ENCODE results near the gene SEL1L2. TPM values are rescaled to one million over a fixed set of nuclear protein-coding genes. Genes with fewer than 3 reads are reported as not detected.

Gene SEL1L2
- total RNA-seq, 1 donor from 2014 or later: 1.4 TPM

DNA sequence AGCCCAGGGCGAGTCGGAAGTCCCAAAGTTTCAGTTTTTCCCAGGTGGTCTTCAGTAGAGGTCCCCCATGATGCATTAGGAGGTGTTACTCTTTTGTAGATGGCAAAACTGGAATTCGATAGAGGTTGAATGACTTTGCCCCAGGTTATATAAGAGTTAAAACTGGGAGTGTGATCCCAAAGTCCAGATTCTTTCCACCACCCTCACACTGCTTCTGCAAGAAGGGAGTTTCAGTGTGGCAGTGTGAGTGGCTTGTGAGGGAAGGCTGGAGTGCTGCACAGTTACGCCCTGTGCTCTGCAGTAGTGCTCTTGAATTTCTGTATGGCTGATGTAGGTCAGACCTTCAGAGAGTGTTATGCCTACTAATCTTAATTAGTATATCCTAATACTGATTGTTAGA is 175.7 kb downstream of the SEL1L2 start:
- Histone ChIP-seq H3K27me3 (ENCODE audit: low read depth) (no peaks in the 10 kb centered on the region), H3K27ac (replicated peaks) (no peak overlapping the region), H3K36me3 (peaks cover 88% of the 10 kb centered on the region), H3K4me3 (no peak overlapping the region), H3K4me1 (peaks cover 2% of the 10 kb centered on the region), H3K9me3 (replicated peaks) (no peaks in the 10 kb centered on the region)
- no peak for DNase-seq
- intact Hi-C loops (cut with micrococcal nuclease): no loop called here
- TF ChIP-seq, protein P1, sequence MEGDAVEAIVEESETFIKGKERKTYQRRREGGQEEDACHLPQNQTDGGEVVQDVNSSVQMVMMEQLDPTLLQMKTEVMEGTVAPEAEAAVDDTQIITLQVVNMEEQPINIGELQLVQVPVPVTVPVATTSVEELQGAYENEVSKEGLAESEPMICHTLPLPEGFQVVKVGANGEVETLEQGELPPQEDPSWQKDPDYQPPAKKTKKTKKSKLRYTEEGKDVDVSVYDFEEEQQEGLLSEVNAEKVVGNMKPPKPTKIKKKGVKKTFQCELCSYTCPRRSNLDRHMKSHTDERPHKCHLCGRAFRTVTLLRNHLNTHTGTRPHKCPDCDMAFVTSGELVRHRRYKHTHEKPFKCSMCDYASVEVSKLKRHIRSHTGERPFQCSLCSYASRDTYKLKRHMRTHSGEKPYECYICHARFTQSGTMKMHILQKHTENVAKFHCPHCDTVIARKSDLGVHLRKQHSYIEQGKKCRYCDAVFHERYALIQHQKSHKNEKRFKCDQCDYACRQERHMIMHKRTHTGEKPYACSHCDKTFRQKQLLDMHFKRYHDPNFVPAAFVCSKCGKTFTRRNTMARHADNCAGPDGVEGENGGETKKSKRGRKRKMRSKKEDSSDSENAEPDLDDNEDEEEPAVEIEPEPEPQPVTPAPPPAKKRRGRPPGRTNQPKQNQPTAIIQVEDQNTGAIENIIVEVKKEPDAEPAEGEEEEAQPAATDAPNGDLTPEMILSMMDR (IDR thresholded peaks at IDR 0.05; ENCODE audit: borderline replicate concordance): no peak

DNA sequence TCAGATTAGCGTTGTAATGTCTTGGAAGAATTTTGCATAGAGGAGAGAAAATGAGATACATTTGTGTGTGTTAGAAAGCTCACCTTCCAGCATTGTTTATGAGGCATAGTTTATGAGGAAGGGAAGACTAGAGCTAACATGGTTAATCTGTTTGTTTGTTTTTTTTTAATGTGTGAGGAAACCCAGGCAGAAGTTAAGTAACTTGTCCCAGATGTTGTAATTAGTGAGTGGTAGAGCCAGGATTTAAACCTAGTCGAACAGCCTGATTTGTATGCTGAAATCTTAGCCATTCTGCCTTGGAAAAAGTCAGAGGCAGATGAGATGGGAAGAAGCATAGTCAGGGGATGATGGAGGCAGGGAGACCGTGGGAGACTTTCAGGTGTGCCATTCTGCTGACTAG is 176.5 kb downstream of the SEL1L2 start:
- no peak overlapping the region for H3K27ac ChIP-seq (replicated peaks)
- TF ChIP-seq, protein P1 (IDR thresholded peaks at IDR 0.05; ENCODE audit: borderline replicate concordance): no peak
- H3K36me3 ChIP-seq: peaks cover 96% of the 10 kb centered on the region
- no peaks in the 10 kb centered on the region for H3K27me3 ChIP-seq (ENCODE audit: low read depth)
- no peaks in the 10 kb centered on the region for H3K9me3 ChIP-seq (replicated peaks)
- no peak overlapping the region for H3K4me3 ChIP-seq
- H3K4me1 ChIP-seq: peaks cover 10% of the 10 kb centered on the region
- no peak for DNase-seq
- intact Hi-C loops (cut with micrococcal nuclease): no loop called here

DNA sequence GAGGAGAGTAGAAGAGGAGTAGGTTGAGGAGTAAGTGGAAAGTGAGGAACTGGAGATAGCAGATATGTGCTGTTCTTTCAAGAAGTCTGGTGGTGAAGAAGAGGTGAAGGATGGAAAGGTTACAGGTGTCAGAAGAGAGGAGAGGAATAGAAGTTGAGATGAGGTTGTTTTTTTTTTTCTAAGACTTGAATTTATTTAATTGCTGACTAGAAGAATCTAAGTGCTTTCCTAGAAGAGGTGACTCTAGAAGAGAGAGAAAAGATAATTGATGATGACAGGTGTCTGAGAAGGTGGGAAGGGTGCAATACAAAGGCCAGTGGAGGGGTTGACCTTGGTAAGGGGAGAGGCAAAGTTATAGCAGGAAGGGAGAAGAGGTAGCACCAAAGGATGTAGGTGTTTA is 180.0 kb downstream of the SEL1L2 start:
- intact Hi-C loops (cut with micrococcal nuclease): no loop called here
- TF ChIP-seq, protein P1 (IDR thresholded peaks at IDR 0.05; ENCODE audit: borderline replicate concordance): no peak
- no peaks in the 10 kb centered on the region for H3K9me3 ChIP-seq (replicated peaks)
- peaks cover 96% of the 10 kb centered on the region for H3K36me3 ChIP-seq
- H3K4me3 ChIP-seq: no peak overlapping the region
- H3K4me1 ChIP-seq: peaks cover 16% of the 10 kb centered on the region
- DNase-seq: no peak
- no peak overlapping the region for H3K27ac ChIP-seq (replicated peaks)
- no peaks in the 10 kb centered on the region for H3K27me3 ChIP-seq (ENCODE audit: low read depth)

DNA sequence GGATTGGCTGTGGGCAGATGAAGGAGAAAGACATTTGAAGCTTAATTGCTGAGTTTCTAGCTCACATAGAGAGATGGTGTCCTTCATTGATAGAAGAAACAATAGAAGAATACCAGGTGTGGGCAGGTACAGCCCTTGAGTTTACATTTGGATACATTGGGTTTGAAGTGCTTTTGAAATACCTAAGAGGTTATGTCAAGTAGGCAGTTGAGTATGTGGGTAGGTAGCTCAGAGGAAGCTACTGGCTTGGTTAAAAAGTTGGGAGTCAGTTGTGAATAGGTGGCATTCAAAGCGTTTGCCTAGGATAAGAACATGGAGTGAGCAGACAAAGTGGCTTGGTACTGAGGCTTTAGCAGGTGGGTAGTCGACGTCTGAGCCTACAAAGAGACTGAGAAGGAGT is 180.6 kb downstream of the SEL1L2 start:
- TF ChIP-seq, protein P1 (IDR thresholded peaks at IDR 0.05; ENCODE audit: borderline replicate concordance): no peak
- Histone ChIP-seq H3K36me3 (peaks cover 96% of the 10 kb centered on the region), H3K9me3 (replicated peaks) (no peaks in the 10 kb centered on the region), H3K27ac (replicated peaks) (peak overlapping the region; percentile 31), H3K27me3 (ENCODE audit: low read depth) (no peaks in the 10 kb centered on the region), H3K4me3 (no peak overlapping the region), H3K4me1 (peaks cover 16% of the 10 kb centered on the region)
- no peak for DNase-seq
- intact Hi-C loops (cut with micrococcal nuclease): no loop called here

DNA sequence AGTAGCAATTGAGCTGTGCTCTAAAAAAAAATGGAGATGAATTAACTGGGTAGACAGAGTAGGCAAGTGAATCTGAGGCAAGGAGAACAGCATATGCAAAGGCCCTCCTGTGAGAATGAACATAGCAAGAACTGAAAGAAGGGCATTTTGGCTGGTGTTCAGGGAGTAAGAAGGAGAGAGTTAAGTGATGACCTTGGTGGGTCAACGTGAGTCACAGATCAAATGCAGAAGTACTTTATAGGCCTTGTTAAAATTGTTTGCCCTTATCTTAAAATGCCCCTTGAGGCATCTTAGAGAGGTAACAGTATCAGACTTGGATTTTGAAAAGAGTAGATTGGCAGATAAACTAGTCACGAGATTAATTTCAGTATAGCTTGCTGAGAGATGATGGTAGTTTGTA is 181.0 kb downstream of the SEL1L2 start:
- intact Hi-C loops (cut with micrococcal nuclease): no loop called here
- Histone ChIP-seq H3K27me3 (ENCODE audit: low read depth) (no peaks in the 10 kb centered on the region), H3K4me3 (no peak overlapping the region), H3K36me3 (peaks cover 96% of the 10 kb centered on the region), H3K9me3 (replicated peaks) (no peaks in the 10 kb centered on the region), H3K4me1 (peaks cover 16% of the 10 kb centered on the region), H3K27ac (replicated peaks) (peak overlapping the region; percentile 31)
- TF ChIP-seq, protein P1 (IDR thresholded peaks at IDR 0.05; ENCODE audit: borderline replicate concordance): no peak
- no peak for DNase-seq

DNA sequence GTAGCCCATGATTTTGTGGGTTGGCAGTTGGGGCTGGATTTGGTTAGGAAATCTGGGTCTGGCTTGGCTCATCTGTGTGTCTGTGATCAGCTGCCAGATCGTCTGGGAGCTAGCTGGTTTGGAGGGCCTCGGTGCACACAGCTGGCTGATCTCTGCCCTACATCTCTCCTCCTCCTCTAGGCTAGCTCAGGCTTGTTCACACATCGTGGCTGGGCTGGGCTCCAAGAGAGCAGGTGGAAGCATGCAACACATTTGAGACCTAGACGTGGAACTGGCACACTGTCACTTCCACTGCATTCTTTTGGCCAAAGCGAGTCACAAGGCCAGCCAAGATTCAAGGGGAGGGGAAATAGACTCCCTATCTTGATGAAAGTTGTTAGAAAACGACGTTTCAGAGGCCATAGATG is 189.7 kb downstream of the SEL1L2 start:
- Histone ChIP-seq H3K4me1 (peaks cover 32% of the 10 kb centered on the region), H3K27me3 (ENCODE audit: low read depth) (no peaks in the 10 kb centered on the region), H3K4me3 (no peak overlapping the region), H3K27ac (replicated peaks) (peak overlapping the region; percentile 69), H3K36me3 (peaks cover 89% of the 10 kb centered on the region), H3K9me3 (replicated peaks) (no peaks in the 10 kb centered on the region)
- intact Hi-C loops (cut with micrococcal nuclease): no loop called here
- TF ChIP-seq, protein P1 (IDR thresholded peaks at IDR 0.05; ENCODE audit: borderline replicate concordance): no peak
- DNase-seq: peak; percentile 94

Data from left ventricle myocardium inferior (tissue), 1 donor.